Measurements from ENCODE around the gene TNFRSF14. TPM values are rescaled to one million over a fixed set of nuclear protein-coding genes. Genes with fewer than 3 reads are reported as not detected.

Gene TNFRSF14
- polyA plus RNA-seq, 4 donors = 164 to 398 (median 326) TPM

DNA sequence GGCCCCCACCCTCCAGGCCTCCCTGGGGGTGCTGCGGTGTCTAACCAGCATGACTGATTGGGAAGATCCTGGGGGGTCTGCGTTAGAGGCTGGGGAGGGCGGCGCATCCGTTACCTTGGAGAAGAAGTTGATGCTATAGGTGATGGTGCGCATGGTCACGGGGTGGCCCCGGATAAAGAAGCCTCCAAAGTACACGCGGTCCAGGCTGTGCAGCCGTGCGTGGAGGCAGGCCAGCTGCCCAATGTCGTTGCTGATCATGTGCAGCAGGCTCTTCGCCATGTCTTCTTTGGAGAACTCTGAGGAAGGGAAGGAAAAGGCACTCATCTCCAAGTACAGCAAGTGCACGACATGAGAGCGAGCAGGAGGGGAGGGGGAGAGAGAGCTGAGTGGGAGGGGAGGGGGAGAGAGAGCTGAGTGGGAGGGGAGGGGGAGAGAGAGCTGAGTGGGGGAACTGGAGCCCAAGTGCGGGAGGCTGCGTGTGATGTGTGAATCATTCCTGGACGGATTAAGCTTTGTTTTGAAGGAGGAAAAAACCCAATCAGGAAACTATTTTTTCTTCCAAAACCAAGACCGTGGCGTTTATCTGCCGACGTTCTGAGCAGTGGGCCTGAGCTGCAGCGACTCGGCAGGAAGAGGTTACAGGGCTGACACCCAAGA is 37.0 kb upstream of the TNFRSF14 start:
- no peak for FAIRE-seq

DNA sequence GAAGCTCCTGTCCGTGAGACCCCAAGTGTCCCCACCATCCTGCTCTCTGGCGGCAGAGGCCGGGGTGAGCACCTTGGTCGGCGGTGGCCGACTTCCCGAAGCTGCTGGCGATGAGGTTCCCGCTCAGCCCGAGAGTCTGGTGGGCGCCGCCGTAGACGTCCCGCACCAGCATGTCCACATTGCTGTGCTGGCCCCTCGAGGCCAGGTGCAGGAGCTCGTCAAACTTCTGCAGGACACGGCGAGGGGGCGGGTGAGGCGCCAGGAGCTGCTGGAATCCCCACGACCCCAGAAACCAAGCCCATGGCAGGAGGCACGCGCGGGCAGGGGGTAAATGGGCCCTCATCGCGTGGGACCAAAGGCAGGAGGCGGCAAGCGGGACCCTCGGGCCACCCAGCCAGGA is 36.4 kb upstream of the TNFRSF14 start:
- Histone ChIP-seq H3K4me3 (ENCODE audit: low read depth in 1 of 3, low read length in 3 of 3) (no peak overlapping the region), H3K27me3 (ENCODE audit: control insufficient read depth in 3 of 3, insufficient read depth in 3 of 3, low read length in 3 of 3) (no peaks in the 10 kb centered on the region), H3K36me3 (ENCODE audit: control insufficient read depth in 3 of 3, insufficient read depth in 2 of 3, low read depth in 1 of 3, low read length in 3 of 3) (peaks cover 20 to 90% (median 26%) of the 10 kb centered on the region in 3 donors), H3K4me1 (ENCODE audit: control insufficient read depth in 3 of 3, insufficient read depth in 2 of 3, low read depth in 1 of 3, low read length in 2 of 3) (peaks cover 3 to 12% (median 6%) of the 10 kb centered on the region in 3 donors), H3K9me3 (ENCODE audit: control insufficient read depth in 2 of 2, insufficient read depth in 1 of 2, low read depth in 1 of 2, low read length in 1 of 2) (no peaks in the 10 kb centered on the region), H3K27ac (ENCODE audit: low read depth in 1 of 3, low read length in 2 of 3) (no peak overlapping the region)
- 95 to 96% (median 96%) methylated on average over 30 of the region's 30 CpGs for WGBS, 3 donors
- DNase-seq (no peak), FAIRE-seq (no peak)

More for the DNA sequence above, 37.0 kb upstream of the TNFRSF14 start:
- Histone ChIP-seq H3K4me1 (ENCODE audit: control insufficient read depth in 3 of 3, insufficient read depth in 2 of 3, low read depth in 1 of 3, low read length in 2 of 3) (peaks cover 0 to 7% (median 3%) of the 10 kb centered on the region in 3 donors), H3K27me3 (ENCODE audit: control insufficient read depth in 3 of 3, insufficient read depth in 3 of 3, low read length in 3 of 3) (no peaks in the 10 kb centered on the region), H3K4me3 (ENCODE audit: low read depth in 1 of 3, low read length in 3 of 3) (no peak overlapping the region), H3K27ac (ENCODE audit: low read depth in 1 of 3, low read length in 2 of 3) (no peak overlapping the region), H3K36me3 (ENCODE audit: control insufficient read depth in 3 of 3, insufficient read depth in 2 of 3, low read depth in 1 of 3, low read length in 3 of 3) (peaks cover 22 to 89% (median 26%) of the 10 kb centered on the region in 3 donors), H3K9me3 (ENCODE audit: control insufficient read depth in 2 of 2, insufficient read depth in 1 of 2, low read depth in 1 of 2, low read length in 1 of 2) (no peaks in the 10 kb centered on the region)
- 91 to 92% (median 92%) methylated on average over 25 of the region's 25 CpGs for WGBS, 3 donors
- no peak for DNase-seq

- Histone ChIP-seq H3K9me3 (ENCODE audit: control insufficient read depth in 2 of 2, insufficient read depth in 1 of 2, low read depth in 1 of 2, low read length in 1 of 2) (no peaks in the 10 kb centered on the region), H3K4me3 (ENCODE audit: low read depth in 1 of 3, low read length in 3 of 3) (no peak overlapping the region), H3K36me3 (ENCODE audit: control insufficient read depth in 3 of 3, insufficient read depth in 2 of 3, low read depth in 1 of 3, low read length in 3 of 3) (peaks cover 18 to 90% (median 26%) of the 10 kb centered on the region in 3 donors), H3K27ac (ENCODE audit: low read depth in 1 of 3, low read length in 2 of 3) (no peak overlapping the region), H3K4me1 (ENCODE audit: control insufficient read depth in 3 of 3, insufficient read depth in 2 of 3, low read depth in 1 of 3, low read length in 2 of 3) (peaks cover 5 to 17% (median 10%) of the 10 kb centered on the region in 3 donors), H3K27me3 (ENCODE audit: control insufficient read depth in 3 of 3, insufficient read depth in 3 of 3, low read length in 3 of 3) (no peaks in the 10 kb centered on the region)
- DNase-seq (no peak), FAIRE-seq (no peak)
- 95 to 97% (median 97%) methylated on average over 15 to 20 of the region's 20 CpGs for WGBS, 3 donors
Measured at GRCh38 chr1:2520206-2520605, 36.0 kb upstream of the TNFRSF14 start.

DNA sequence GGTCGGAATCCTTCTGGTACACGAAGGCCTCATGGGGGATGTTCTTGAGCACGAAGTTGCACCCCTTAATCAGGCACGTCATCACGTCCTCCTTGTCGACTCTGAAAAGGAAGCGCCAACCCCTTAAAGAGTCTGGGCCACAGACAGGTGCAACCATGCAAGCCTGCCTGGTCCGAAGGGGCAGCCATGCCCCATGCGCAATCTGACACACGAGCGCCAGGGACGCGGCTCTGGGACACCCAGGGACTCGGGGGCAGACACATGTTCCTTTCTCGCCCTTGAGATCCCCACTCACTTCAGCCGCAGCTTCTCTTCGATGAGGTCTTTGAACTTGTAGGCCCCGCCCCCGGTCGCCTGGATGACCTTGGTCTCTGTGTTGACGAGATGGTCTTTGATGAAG is 35.4 kb upstream of the TNFRSF14 start:
- H3K4me1 ChIP-seq (ENCODE audit: control insufficient read depth in 3 of 3, insufficient read depth in 2 of 3, low read depth in 1 of 3, low read length in 2 of 3) = peaks cover 5 to 22% (median 11%) of the 10 kb centered on the region in 3 donors
- peaks cover 18 to 85% (median 26%) of the 10 kb centered on the region in 3 donors for H3K36me3 ChIP-seq (ENCODE audit: control insufficient read depth in 3 of 3, insufficient read depth in 2 of 3, low read depth in 1 of 3, low read length in 3 of 3)
- H3K4me3 ChIP-seq (ENCODE audit: low read depth in 1 of 3, low read length in 3 of 3) = no peak overlapping the region
- no peaks in the 10 kb centered on the region for H3K27me3 ChIP-seq (ENCODE audit: control insufficient read depth in 3 of 3, insufficient read depth in 3 of 3, low read length in 3 of 3)
- DNase-seq (no peak), FAIRE-seq (no peak)
- WGBS, 3 donors = 92 to 95% (median 93%) methylated on average over 21 of the region's 21 CpGs
- no peaks in the 10 kb centered on the region for H3K9me3 ChIP-seq (ENCODE audit: control insufficient read depth in 2 of 2, insufficient read depth in 1 of 2, low read depth in 1 of 2, low read length in 1 of 2)
- H3K27ac ChIP-seq (ENCODE audit: low read depth in 1 of 3, low read length in 2 of 3) = no peak overlapping the region

DNA sequence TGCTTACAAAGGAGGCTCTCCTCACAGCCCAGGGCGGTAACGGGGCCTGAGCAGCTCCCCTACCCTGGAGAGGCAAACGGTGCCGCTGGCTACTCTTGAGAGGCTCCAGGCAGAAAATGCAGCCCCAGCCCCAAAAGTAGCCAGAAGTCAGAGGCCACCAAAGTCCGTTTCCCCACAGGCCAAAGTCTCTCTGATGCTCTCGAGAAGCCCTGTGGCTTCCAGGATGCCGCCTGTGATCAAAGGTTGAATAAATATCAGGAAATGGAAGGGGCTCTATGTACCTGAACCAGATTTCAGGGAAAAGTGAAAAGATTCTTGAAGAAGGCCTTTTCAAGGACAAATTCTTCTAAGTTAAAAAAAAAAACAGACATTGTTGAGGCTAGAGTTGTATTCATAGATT is 33.9 kb upstream of the TNFRSF14 start:
- FAIRE-seq (no peak), DNase-seq (no peak)
- Histone ChIP-seq H3K36me3 (ENCODE audit: control insufficient read depth in 3 of 3, insufficient read depth in 2 of 3, low read depth in 1 of 3, low read length in 3 of 3) (peaks cover 15 to 71% (median 23%) of the 10 kb centered on the region in 3 donors), H3K9me3 (ENCODE audit: control insufficient read depth in 2 of 2, insufficient read depth in 1 of 2, low read depth in 1 of 2, low read length in 1 of 2) (no peaks in the 10 kb centered on the region), H3K4me3 (ENCODE audit: low read depth in 1 of 3, low read length in 3 of 3) (no peak overlapping the region), H3K27ac (ENCODE audit: low read depth in 1 of 3, low read length in 2 of 3) (no peak overlapping the region), H3K27me3 (ENCODE audit: control insufficient read depth in 3 of 3, insufficient read depth in 3 of 3, low read length in 3 of 3) (no peaks in the 10 kb centered on the region), H3K4me1 (ENCODE audit: control insufficient read depth in 3 of 3, insufficient read depth in 2 of 3, low read depth in 1 of 3, low read length in 2 of 3) (peaks cover 5 to 28% (median 11%) of the 10 kb centered on the region in 3 donors)
- WGBS, 3 donors = 68 to 80% (median 71%) methylated on average over 7 of the region's 7 CpGs

DNA sequence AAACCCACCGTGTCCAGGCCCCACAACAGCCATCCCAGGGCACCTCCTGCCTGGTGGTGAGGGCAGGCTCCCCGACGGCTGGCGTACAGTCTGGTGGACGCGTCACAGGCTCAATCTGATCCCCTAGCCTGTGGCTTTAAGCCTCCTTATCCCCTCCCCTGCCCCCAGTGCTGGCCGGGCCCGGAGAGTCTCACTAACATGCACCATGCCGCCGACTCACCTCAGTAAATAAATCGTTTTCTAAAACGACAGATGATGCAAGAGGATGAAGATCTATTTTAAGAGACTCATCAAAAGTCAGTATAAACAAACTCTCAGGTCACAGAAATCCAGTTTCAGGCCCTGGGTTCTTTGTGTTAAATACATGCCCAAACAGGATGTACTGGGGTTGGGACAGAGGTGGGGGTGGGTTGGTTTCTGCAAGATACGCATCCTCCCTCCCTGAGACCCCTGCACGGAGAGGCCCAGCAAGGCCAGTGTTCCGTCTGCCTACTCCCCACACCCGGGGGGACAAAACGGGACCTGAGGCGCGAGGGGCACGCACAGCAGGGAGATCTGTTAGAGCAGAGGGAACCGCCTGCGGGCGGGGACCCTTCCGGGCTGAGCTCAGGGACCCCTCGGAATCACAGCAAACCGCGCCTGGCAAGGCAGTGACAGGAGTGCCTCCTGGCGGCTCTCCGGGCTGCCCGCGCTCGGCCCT is 32.8 kb upstream of the TNFRSF14 start:
- WGBS, 3 donors = 63 to 83% (median 72%) methylated on average over 32 of the region's 32 CpGs
- peaks cover 7 to 33% (median 11%) of the 10 kb centered on the region in 3 donors for H3K4me1 ChIP-seq (ENCODE audit: control insufficient read depth in 3 of 3, insufficient read depth in 2 of 3, low read depth in 1 of 3, low read length in 2 of 3)
- peaks cover 0 to 6% (median 0%) of the 10 kb centered on the region in 3 donors for H3K27me3 ChIP-seq (ENCODE audit: control insufficient read depth in 3 of 3, insufficient read depth in 3 of 3, low read length in 3 of 3)

GRCh38 chr1:2523891-2524609 is 32.1 kb upstream of the TNFRSF14 start:
- Histone ChIP-seq H3K9me3 (ENCODE audit: control insufficient read depth in 2 of 2, insufficient read depth in 1 of 2, low read depth in 1 of 2, low read length in 1 of 2) (no peaks in the 10 kb centered on the region), H3K27ac (ENCODE audit: low read depth in 1 of 3, low read length in 2 of 3) (peak overlapping the region in 2 of 3 donors; percentile 2 to 17), H3K36me3 (ENCODE audit: control insufficient read depth in 3 of 3, insufficient read depth in 2 of 3, low read depth in 1 of 3, low read length in 3 of 3) (peaks cover 2 to 53% (median 10%) of the 10 kb centered on the region in 3 donors), H3K27me3 (ENCODE audit: control insufficient read depth in 3 of 3, insufficient read depth in 3 of 3, low read length in 3 of 3) (peaks cover 0 to 13% (median 0%) of the 10 kb centered on the region in 3 donors), H3K4me3 (ENCODE audit: low read depth in 1 of 3, low read length in 3 of 3) (peak overlapping the region in 1 of 3 donors; percentile 1), H3K4me1 (ENCODE audit: control insufficient read depth in 3 of 3, insufficient read depth in 2 of 3, low read depth in 1 of 3, low read length in 2 of 3) (peaks cover 7 to 40% (median 11%) of the 10 kb centered on the region in 3 donors)
- WGBS, 3 donors = 56 to 71% (median 61%) methylated on average over 10 of the region's 10 CpGs
- DNase-seq (no peak), FAIRE-seq (no peak)

More for the DNA sequence above, 32.8 kb upstream of the TNFRSF14 start:
- no peaks in the 10 kb centered on the region for H3K9me3 ChIP-seq (ENCODE audit: control insufficient read depth in 2 of 2, insufficient read depth in 1 of 2, low read depth in 1 of 2, low read length in 1 of 2)
- H3K36me3 ChIP-seq (ENCODE audit: control insufficient read depth in 3 of 3, insufficient read depth in 2 of 3, low read depth in 1 of 3, low read length in 3 of 3) = peaks cover 9 to 60% (median 14%) of the 10 kb centered on the region in 3 donors
- peak overlapping the region in 2 of 3 donors; percentile 2 to 17 for H3K27ac ChIP-seq (ENCODE audit: low read depth in 1 of 3, low read length in 2 of 3)
- FAIRE-seq = no peak
- no peak for DNase-seq
- H3K4me3 ChIP-seq (ENCODE audit: low read depth in 1 of 3, low read length in 3 of 3) = no peak overlapping the region

GRCh38 chr1:2525572-2525919 is 30.6 kb upstream of the TNFRSF14 start:
- WGBS, 3 donors = 1 to 3% (median 2%) methylated on average over 20 of the region's 20 CpGs
- Histone ChIP-seq H3K4me3 (ENCODE audit: low read depth in 1 of 3, low read length in 3 of 3) (peak overlapping the region; percentile 77 to 91 (median 80)), H3K27me3 (ENCODE audit: control insufficient read depth in 3 of 3, insufficient read depth in 3 of 3, low read length in 3 of 3) (peaks cover 0 to 23% (median under 1%) of the 10 kb centered on the region in 3 donors)

More at GRCh38 chr1:2525572-2525919, 30.6 kb upstream of the TNFRSF14 start:
- DNase-seq (no peak), FAIRE-seq (no peak)
- H3K27ac ChIP-seq (ENCODE audit: low read depth in 1 of 3, low read length in 2 of 3) = no peak overlapping the region
- peaks cover 10 to 43% (median 14%) of the 10 kb centered on the region in 3 donors for H3K4me1 ChIP-seq (ENCODE audit: control insufficient read depth in 3 of 3, insufficient read depth in 2 of 3, low read depth in 1 of 3, low read length in 2 of 3)
- H3K36me3 ChIP-seq (ENCODE audit: control insufficient read depth in 3 of 3, insufficient read depth in 2 of 3, low read depth in 1 of 3, low read length in 3 of 3) = peaks cover 2 to 38% (median 5%) of the 10 kb centered on the region in 3 donors
- no peaks in the 10 kb centered on the region for H3K9me3 ChIP-seq (ENCODE audit: control insufficient read depth in 2 of 2, insufficient read depth in 1 of 2, low read depth in 1 of 2, low read length in 1 of 2)
